GM21717 (cell line): Measurements from ENCODE around the gene TACC2.

Experiments
- ATAC-seq: cut with Tn5 transposase; IDR thresholded peaks from one replicate; pipeline ENCODE4 v1.9.1; 2021; ENCODE audit warnings: mild to moderate bottlenecking, moderate library complexity; ENCODE audit not compliant: unreplicated experiment

TACC2 gene

GRCh38 chr10:122210481-122211265 lies 221.7 kb downstream of the TACC2 start:
- no peak for ATAC-seq

- no peak for ATAC-seq
These were observed 224.4 kb downstream of the TACC2 start for GRCh38 chr10:122213364-122213763.

- ATAC-seq: no peak
These were observed 224.8 kb downstream of the TACC2 start for GRCh38 chr10:122213766-122214165.

- no peak for ATAC-seq
These were observed 227.1 kb downstream of the TACC2 start for GRCh38 chr10:122216047-122216446.

GRCh38 chr10:122219340-122219739 lies 230.4 kb downstream of the TACC2 start:
- ATAC-seq: no peak

GRCh38 chr10:122220736-122221135 lies 231.8 kb downstream of the TACC2 start:
- no peak for ATAC-seq

GRCh38 chr10:122221958-122222357 lies 233.0 kb downstream of the TACC2 start:
- ATAC-seq: no peak

GRCh38 chr10:122222638-122223037 lies 233.7 kb downstream of the TACC2 start:
- ATAC-seq: no peak

- ATAC-seq: no peak
These were observed 235.2 kb downstream of the TACC2 start for GRCh38 chr10:122224159-122224558.

GRCh38 chr10:122225330-122225729 lies 236.4 kb downstream of the TACC2 start:
- ATAC-seq: no peak

GRCh38 chr10:122227754-122228153 lies 238.8 kb downstream of the TACC2 start:
- no peak for ATAC-seq

GRCh38 chr10:122229666-122230065 lies 240.7 kb downstream of the TACC2 start:
- ATAC-seq: no peak

- no peak for ATAC-seq
These were observed 241.3 kb downstream of the TACC2 start for GRCh38 chr10:122230222-122230621.

- ATAC-seq: no peak
These were observed 243.8 kb downstream of the TACC2 start for GRCh38 chr10:122232769-122233168.

GRCh38 chr10:122233857-122234348 lies 244.9 kb downstream of the TACC2 start:
- no peak for ATAC-seq

- ATAC-seq: no peak
These were observed 245.5 kb downstream of the TACC2 start for GRCh38 chr10:122234416-122234815.

GRCh38 chr10:122236690-122237306 lies 247.8 kb downstream of the TACC2 start:
- ATAC-seq: no peak

- ATAC-seq: no peak
These were observed 248.5 kb downstream of the TACC2 start for GRCh38 chr10:122237331-122237990.

GRCh38 chr10:122239578-122240257 lies 250.8 kb downstream of the TACC2 start:
- no peak for ATAC-seq

- ATAC-seq: no peak
These were observed 251.4 kb downstream of the TACC2 start for GRCh38 chr10:122240401-122240800.

GRCh38 chr10:122241836-122242235 lies 252.9 kb downstream of the TACC2 start:
- no peak for ATAC-seq
